Activated naive CD4-positive, alpha-beta T cell treated with anti-CD3 and anti-CD28 coated beads for 36 hours (primary cell): ENCODE measurements around the gene CANX. TPM values are rescaled to one million over a fixed set of nuclear protein-coding genes. Genes with fewer than 3 reads are reported as not detected.
"Not testable (repeated sequence)": the region's sequence is repeated elsewhere in the genome, so short reads cannot be mapped to it uniquely, and the experiment has no call there.

ENCODE experiments used
- CTCF ChIA-PET: fragments of 350-600 bp; sonication (Branson Sonifier 250); formaldehyde crosslinking; loops from one replicate; lab custom pipeline; 2021; ENCODE audit warnings: antibody characterized with exemption; lab: Charles Lee
- DNase-seq: peaks from one replicate; pipeline ENCODE4 v3.0.0-alpha.2; 2020
- H3K27ac Mint-ChIP-seq: one replicate; pipeline ENCODE4 v1.8.0; 2021; ENCODE audit warnings: mild to moderate bottlenecking, mixed read lengths
- H3K27me3 Mint-ChIP-seq: one replicate; pipeline ENCODE4 v1.8.0; 2021; ENCODE audit warnings: low read depth, mixed read lengths
- H3K36me3 Mint-ChIP-seq: one replicate; pipeline ENCODE4 v1.8.0; 2021; ENCODE audit warnings: low read depth, mixed read lengths
- H3K4me1 Mint-ChIP-seq: one replicate; pipeline ENCODE4 v1.8.0; 2021; ENCODE audit warnings: low read depth, mixed read lengths
- H3K4me3 Mint-ChIP-seq: one replicate; pipeline ENCODE4 v1.8.0; 2021; ENCODE audit warnings: mild to moderate bottlenecking, moderate library complexity, mixed read lengths
- H3K9me3 Mint-ChIP-seq: one replicate; pipeline ENCODE4 v1.8.0; 2021; ENCODE audit warnings: mixed read lengths
- intact Hi-C: fragments of 100-400 bp; cut with micrococcal nuclease; formaldehyde crosslinking; loops from one replicate; pipeline ENCODE4 v1.15.1; 2023
- total RNA-seq, 2 experiments: library from RNA; stranded (reverse); gene quantifications; one replicate each; pipeline ENCODE4 v1.2.3, GENCODE V29; 2021

CANX gene, protein sequence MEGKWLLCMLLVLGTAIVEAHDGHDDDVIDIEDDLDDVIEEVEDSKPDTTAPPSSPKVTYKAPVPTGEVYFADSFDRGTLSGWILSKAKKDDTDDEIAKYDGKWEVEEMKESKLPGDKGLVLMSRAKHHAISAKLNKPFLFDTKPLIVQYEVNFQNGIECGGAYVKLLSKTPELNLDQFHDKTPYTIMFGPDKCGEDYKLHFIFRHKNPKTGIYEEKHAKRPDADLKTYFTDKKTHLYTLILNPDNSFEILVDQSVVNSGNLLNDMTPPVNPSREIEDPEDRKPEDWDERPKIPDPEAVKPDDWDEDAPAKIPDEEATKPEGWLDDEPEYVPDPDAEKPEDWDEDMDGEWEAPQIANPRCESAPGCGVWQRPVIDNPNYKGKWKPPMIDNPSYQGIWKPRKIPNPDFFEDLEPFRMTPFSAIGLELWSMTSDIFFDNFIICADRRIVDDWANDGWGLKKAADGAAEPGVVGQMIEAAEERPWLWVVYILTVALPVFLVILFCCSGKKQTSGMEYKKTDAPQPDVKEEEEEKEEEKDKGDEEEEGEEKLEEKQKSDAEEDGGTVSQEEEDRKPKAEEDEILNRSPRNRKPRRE
- total RNA-seq: 100 to 1,000 TPM; 398 to 455 TPM

DNA sequence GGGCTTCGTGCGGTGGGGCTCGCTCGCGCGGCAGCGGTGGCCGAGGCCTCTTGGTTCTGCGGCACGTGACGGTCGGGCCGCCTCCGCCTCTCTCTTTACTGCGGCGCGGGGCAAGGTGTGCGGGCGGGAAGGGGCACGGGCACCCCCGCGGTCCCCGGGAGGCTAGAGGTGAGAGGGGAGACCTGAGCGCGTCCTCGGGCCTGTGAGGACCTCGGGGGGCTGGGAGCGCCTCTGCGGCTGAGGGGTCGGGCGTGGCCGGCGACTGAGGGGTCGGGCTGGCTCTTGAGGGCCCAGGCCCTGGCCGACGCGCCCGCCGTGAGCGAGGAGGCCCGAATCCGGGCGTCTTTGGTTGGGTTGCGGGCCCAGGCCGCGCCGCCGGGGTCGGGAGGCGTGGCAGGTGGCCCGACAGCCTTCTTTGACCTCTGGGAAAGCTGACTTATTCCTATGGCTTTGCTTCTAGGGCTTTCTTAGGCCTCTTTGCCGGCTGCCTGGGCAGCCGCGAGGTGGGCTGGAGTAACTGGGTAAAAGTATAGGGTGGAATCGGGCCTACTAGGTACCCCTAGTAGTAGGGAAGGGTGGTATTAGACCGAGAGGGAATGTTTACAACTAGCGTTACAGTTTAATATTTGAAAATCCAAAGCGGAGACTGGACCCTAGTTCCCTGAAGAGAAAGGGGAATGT lies at the start of gene CANX:
TSS of gene CANX (plus strand) at position 33 of the 681 bp plus-strand sequence. CDS start 6,715 bp downstream, outside the sequence.
- Mint-ChIP-seq H3K27ac (peak within 1 kb of the TSS; percentile 97), H3K27me3 (no peaks in the 10 kb centered on the region), H3K36me3 (peaks cover 32% of the 10 kb centered on the region), H3K4me3 (peak within 1 kb of the TSS; percentile 95), H3K9me3 (no peaks in the 10 kb centered on the region), H3K4me1 (peaks cover 45% of the 10 kb centered on the region)
- no peak for DNase-seq
- intact Hi-C loops: loop anchor here (1.0 to 5.0 kb wide), 10 partner anchors 21 to 1072 kb away; partner anchors contain the start of genes CLK4, HNRNPH1, MAML1 and MRNIP
- CTCF ChIA-PET: no interaction called here

DNA sequence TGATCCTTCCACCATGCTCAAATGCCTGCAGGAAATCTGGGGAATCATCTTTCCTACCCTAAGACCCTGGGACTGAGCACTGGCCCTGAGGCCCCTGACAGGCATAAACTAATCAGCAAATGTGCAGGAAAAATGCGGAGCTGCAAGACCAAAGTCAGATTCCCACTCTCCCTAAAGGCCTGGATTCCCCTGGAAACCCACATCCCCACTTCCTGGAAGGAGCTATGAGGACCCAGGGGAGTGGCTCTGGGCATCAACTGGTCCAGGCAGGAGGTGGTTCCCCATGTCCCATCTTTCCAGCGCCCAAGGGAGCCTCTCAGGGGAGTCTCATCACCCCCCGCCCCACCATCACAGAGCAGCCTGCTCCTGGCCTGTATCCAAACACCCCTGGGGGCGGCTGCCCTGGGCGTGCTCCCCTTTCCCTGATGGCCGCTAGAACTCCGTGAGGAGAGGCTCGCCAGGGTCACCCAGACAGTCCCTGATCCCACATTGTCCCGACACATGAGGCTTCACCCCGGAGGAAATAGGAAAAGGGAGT lies 49.5 kb upstream of the CANX start:
- CTCF ChIA-PET, DNase-seq, H3K36me3 Mint-ChIP-seq, H3K9me3 Mint-ChIP-seq, intact Hi-C loops, H3K27ac Mint-ChIP-seq, H3K4me3 Mint-ChIP-seq, H3K27me3 Mint-ChIP-seq, H3K4me1 Mint-ChIP-seq: not testable (repeated sequence)

DNA sequence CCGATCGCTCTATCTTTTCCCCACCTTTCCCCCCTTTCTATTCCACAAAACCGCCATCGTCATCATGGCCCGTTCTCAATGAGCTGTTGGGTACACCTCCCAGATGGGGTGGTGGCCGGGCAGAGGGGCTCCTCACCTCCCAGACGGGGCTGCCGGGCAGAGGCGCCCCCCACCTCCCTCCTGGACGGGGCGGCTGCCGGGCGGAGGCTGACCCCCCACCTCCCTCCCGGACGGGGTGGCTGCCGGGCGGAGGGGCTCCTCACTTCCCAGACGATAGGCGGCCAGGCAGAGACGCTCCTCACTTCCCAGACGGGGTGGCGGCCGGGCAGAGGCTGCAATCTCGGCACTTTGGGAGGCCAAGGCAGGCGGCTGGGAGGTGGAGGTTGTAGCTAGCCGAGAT lies 48.5 kb upstream of the CANX start:
- H3K27ac Mint-ChIP-seq, CTCF ChIA-PET, H3K36me3 Mint-ChIP-seq, H3K9me3 Mint-ChIP-seq, H3K27me3 Mint-ChIP-seq, H3K4me1 Mint-ChIP-seq, DNase-seq, H3K4me3 Mint-ChIP-seq, intact Hi-C loops: not testable (repeated sequence)

DNA sequence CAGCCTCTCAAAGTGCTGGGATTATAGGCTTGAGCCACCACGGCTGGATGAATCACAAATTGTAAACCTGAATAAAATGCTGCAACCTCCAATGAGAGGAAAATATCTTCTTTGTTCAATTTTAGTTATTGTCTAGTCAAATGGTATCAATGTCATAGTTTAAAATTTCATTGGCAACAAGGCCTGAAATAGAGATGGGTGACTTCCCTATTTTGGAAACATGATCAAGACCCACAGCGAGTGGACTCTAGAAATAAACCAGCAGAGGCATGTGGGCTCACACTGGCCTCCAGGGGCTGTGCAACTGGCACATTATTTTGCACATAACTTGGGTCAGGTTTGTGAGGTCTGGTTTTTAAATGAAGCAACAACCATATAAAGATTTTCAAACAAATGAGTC lies 45.6 kb upstream of the CANX start:
- H3K27me3 Mint-ChIP-seq, DNase-seq, H3K36me3 Mint-ChIP-seq, H3K4me1 Mint-ChIP-seq, CTCF ChIA-PET, H3K9me3 Mint-ChIP-seq, H3K4me3 Mint-ChIP-seq, intact Hi-C loops, H3K27ac Mint-ChIP-seq: not testable (repeated sequence)

DNA sequence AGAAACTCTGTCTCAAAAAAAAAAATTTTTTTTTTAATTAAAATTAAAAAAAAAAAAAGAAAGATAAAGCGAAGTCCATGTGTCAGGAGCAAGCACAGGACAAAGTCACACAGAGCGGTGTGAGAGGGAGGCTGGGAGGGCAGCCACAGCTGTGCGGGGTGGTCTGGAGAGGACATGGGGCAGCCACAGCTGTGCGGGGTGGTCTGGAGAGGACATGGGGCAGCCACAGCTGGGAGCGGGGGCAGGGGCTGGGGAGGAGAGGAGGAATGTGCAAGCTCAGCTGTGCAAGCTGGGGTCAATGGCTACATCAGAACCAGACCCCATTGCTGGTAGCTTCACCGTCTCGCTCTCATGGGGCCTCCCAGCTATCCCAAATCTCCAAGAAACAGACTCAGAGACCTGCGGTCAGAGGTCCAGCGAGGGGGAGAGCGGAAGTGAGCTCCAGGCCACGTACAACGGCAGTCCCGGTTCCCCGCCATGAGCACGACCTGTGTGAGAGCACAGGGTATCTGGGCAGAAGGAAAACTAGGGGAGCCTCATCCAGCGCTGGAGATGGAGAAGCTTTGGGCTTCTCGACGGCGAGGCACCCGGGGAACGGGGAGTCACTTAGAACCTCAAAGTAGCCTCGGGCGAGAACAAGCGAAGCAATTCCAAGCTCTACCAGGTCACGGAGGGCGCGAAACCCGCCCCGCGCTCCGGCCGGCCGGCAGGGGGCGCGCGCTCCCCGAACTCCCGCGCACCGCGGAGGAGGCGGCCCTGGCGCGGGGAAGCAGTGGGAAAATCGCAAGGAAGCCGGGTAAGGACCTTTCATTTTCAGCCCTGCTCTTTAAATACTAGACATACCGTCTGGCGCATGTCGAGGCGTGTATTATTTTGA lies 41.2 kb upstream of the CANX start:
- H3K27me3 Mint-ChIP-seq, H3K4me3 Mint-ChIP-seq, DNase-seq, CTCF ChIA-PET, H3K27ac Mint-ChIP-seq, H3K9me3 Mint-ChIP-seq, H3K4me1 Mint-ChIP-seq, H3K36me3 Mint-ChIP-seq: not testable (repeated sequence)
- intact Hi-C loops: loop anchor here (1.0 kb wide), 1 partner anchor 21 kb away; no protein-coding TSS in a partner anchor

DNA sequence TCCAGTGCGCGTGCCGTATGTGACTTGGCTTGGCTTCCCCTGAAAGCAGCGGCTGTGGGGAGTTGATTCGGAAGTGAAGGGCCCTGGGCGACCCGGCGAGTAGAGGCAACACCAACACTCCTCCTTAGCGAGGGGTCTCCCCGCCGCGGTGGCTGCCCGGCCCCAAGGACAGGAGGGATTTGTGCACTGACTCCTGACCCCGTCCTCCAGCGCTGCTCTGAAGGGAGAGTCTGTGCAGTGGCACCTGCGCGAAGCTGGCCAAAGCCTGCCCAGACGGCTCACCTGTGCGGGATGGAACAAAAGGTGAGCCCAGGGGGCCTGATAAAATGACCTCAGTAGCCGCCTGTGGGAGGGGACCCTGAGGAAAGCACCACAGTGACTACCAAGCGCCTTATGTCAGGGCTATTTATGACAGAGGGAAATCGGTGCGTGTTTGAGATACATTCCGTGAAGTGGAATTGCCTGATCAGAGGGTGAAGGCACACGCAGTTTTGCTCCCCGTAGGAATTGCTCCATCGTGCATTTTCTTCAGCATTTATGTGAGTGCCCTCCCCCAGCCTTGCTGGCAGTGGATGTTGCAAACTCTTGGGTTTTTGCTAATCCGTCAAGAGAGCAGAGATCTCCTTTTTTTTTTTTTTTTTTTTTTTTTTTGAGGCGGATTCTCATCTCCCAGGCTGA lies 40.4 kb upstream of the CANX start:
- not testable (repeated sequence) for H3K27me3 Mint-ChIP-seq, H3K27ac Mint-ChIP-seq, H3K4me1 Mint-ChIP-seq, H3K9me3 Mint-ChIP-seq, H3K36me3 Mint-ChIP-seq
- CTCF ChIA-PET: interaction anchor here (0.7 kb wide), 1 partner anchor 267 kb away, joined by 3 read pairs; no protein-coding TSS in a partner anchor
- peak overlapping the region; percentile 70 for H3K4me3 Mint-ChIP-seq
- intact Hi-C loops: loop anchor here (1.0 kb wide), 1 partner anchor 20 kb away; no protein-coding TSS in a partner anchor
- peak; percentile 9 for DNase-seq

DNA sequence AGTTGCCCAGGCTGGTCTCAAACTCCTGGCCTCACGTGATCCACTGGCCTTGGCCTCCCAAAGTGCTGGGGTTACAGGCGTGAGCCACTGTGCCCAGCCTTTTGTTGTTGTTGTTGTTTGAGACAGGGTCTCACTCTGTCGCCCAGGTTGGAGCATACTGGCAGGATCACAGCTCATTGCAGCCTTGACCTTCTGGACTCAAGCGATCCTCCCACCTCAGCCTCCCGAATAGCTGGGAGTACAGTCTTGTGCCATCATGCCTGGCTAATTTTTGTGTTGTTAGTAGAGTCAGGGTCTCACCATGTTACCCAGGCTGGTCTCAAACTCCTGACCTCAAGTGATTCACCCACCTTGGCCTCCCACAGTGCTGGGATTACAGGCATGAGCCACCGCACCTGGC lies 37.1 kb upstream of the CANX start:
- H3K9me3 Mint-ChIP-seq, H3K4me3 Mint-ChIP-seq, H3K27ac Mint-ChIP-seq, H3K4me1 Mint-ChIP-seq, intact Hi-C loops, H3K36me3 Mint-ChIP-seq, H3K27me3 Mint-ChIP-seq, DNase-seq: not testable (repeated sequence)
- CTCF ChIA-PET: interaction anchor here (0.6 kb wide), 1 partner anchor 78 kb away, joined by 3 read pairs; no protein-coding TSS in a partner anchor

DNA sequence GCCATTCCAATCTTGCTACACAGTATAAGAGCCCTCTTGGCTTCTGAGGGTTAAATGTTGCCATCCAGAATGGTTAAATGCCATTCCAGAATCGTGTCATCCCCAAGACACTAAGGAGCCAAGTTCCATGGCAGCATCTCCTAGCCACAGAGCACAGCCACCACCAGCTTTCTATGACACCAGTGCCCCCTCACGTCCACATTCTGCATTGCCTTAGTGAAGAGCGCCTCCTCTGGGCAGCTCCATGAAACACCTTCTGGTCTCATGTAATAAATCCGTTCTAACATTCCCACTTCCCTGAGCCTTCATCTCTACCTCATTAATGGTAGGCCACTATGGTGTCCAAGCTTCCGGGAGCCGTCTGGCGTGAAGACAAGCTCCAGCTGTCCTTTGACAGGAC lies 30.4 kb upstream of the CANX start:
- no peaks in the 10 kb centered on the region for H3K9me3 Mint-ChIP-seq
- no peak overlapping the region for H3K4me3 Mint-ChIP-seq
- no peaks in the 10 kb centered on the region for H3K27me3 Mint-ChIP-seq
- CTCF ChIA-PET: interaction anchor here (0.5 to 1.5 kb wide), 4 partner anchors 13 to 68 kb away, joined by 3 to 4 read pairs (median 4); no protein-coding TSS in a partner anchor
- H3K27ac Mint-ChIP-seq: no peak overlapping the region
- DNase-seq: peak; percentile 38
- H3K36me3 Mint-ChIP-seq: peaks cover 6% of the 10 kb centered on the region
- intact Hi-C loops: no loop called here
- H3K4me1 Mint-ChIP-seq: no peaks in the 10 kb centered on the region

DNA sequence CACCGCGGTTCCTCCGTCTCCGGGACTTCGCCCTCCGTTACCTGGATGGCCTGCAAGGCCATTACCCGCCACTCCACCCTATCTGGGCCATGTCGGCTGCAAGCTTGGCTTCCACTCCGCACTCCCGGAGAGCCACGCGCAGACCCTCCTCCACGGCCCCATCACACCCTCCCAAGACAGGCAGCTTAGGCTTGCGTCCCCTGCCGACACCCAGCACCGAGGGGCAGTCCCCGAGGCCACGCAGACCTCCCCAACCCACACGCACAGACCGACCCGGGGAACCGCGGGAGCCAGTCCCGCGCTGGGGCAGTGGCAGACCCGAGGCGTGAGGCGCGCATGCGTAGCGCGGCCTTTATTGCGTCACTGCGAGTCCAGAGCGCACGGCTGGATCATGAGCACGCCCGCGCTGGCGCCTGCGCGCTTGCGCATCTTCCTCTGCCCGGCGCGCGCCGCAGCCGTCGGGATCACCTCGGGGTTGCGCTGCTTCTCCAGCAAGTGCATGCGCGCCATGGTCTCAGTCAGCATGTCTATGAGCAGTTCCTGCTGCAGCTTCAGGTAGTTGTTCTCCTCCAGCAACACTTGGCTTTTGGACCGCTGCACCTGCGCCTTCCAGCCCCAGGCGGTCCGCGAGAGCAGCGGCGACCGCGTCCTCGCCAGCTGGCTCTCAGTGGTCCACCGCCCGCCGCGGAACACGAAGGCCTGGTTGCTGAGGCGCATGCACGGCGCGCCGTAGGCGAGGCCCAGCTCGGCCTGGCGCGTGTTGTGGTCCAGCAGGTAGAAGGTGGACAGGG lies 20.3 kb upstream of the CANX start:
- Mint-ChIP-seq H3K4me3 (peak overlapping the region; percentile 99), H3K9me3 (no peaks in the 10 kb centered on the region), H3K4me1 (peaks cover 36% of the 10 kb centered on the region), H3K27ac (peak overlapping the region; percentile 95), H3K36me3 (peaks cover 31% of the 10 kb centered on the region), H3K27me3 (no peaks in the 10 kb centered on the region)
- peak; percentile 94 for DNase-seq
- intact Hi-C loops: loop anchor here (1.0 to 2.0 kb wide), 7 partner anchors 20 to 412 kb away; partner anchors contain the start of genes CANX, MAML1 and TBC1D9B
- CTCF ChIA-PET: interaction anchor here (0.6 to 2.4 kb wide), 4 partner anchors 8 to 119 kb away, joined by 3 to 9 read pairs (median 4); no protein-coding TSS in a partner anchor

DNA sequence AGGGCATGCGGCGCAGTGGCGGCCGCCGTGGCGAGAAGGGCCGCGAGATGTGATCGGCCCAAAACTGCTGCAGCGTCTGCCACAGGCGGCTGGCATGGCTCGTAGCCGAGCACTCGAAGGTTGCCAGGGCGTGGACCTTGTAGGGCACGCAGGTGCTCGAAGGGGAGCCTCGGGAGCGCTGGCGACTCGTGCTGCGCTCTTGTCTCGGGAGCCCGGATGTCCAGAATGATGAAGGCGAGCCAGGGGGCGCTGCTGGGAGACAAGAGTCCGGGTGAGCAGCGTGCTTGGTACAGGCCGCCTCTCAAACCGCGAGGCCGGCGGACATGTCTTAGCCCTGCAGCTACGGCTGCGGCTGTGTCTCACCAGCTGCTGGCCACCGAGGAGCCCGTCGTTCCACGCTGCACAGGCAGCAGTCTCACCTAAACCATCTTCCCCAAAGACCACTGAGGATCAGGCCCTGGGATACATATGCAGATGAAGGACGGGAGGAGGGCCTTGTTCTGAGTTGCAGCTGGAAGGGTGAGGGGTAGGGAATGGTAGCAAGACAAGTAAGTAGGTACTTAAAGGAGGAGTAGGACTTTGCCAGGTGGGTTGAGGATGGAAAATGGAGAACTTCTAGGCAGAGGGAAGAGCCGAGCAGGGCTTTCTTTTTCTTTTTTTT lies 19.6 kb upstream of the CANX start:
- Mint-ChIP-seq H3K27ac (peak overlapping the region; percentile 95), H3K4me3 (peak overlapping the region; percentile 99), H3K4me1 (peaks cover 36% of the 10 kb centered on the region), H3K36me3 (peaks cover 31% of the 10 kb centered on the region), H3K9me3 (no peaks in the 10 kb centered on the region), H3K27me3 (no peaks in the 10 kb centered on the region)
- CTCF ChIA-PET: interaction anchor here (0.6 to 2.4 kb wide), 6 partner anchors 9 to 118 kb away, joined by 3 to 9 read pairs (median 4); no protein-coding TSS in a partner anchor
- peak; percentile 81 for DNase-seq
- intact Hi-C loops: loop anchor here (2.0 kb wide), 2 partner anchors 228 to 412 kb away; partner anchors contain the start of gene TBC1D9B
